Transverse colon (tissue), 4 donors: ENCODE measurements around the gene PNRC1. TPM values are rescaled to one million over a fixed set of nuclear protein-coding genes. Genes with fewer than 3 reads are reported as not detected.
"Not testable (repeated sequence)": the region's sequence is repeated elsewhere in the genome, so short reads cannot be mapped to it uniquely, and the experiment has no call there.

Experiments used
- DNase-seq: peaks from one replicate; pipeline ENCODE4 v3.0.0-alpha.2; 2019
- H3K27ac ChIP-seq, 4 donors: fragments of 200-600 bp; sonication (generic); 2 replicates each; pipeline ENCODE4 v1.5.1; 2016 to 2018; ENCODE audit warnings: inconsistent platforms in 4 of 4
- H3K27me3 ChIP-seq: fragments of 200-600 bp; sonication (generic); 2 replicates; pipeline ENCODE4 v1.5.1; 2017; ENCODE audit warnings: inconsistent platforms
- H3K36me3 ChIP-seq, 4 donors: fragments of 200-600 bp; sonication (generic); 2 replicates each; pipeline ENCODE4 v1.5.1; 2017 to 2019; ENCODE audit warnings: inconsistent platforms in 4 of 4
- H3K4me1 ChIP-seq, 4 donors: fragments of 200-600 bp; sonication (generic); 2 replicates each; pipeline ENCODE4 v1.5.1; 2017 to 2020; ENCODE audit warnings: inconsistent platforms in 4 of 4
- H3K4me3 ChIP-seq, 4 donors: fragments of 200-600 bp; sonication (generic); 1 replicate in 1 of 4; 2 replicates in 3 of 4; pipeline versions ENCODE4 v1.5.1 to v1.6.1; 2017 to 2019; ENCODE audit warnings: inconsistent platforms in 4 of 4
- H3K9me3 ChIP-seq, 2 donors: fragments of 200-600 bp; sonication (generic); 2 replicates each; pipeline ENCODE4 v1.5.1; 2017 to 2019; ENCODE audit warnings: inconsistent platforms in 2 of 2
- CTCF ChIP-seq, 5 experiments: fragments of 200-600 bp in 3 of 5; fragments of 450-650 bp in 2 of 5; sonication (generic) in 3 of 5; IDR thresholded peaks; 1 replicate in 2 of 5; 2 replicates in 3 of 5; pipeline ENCODE4 v1.5.1; 2016 to 2017; ENCODE audit warnings: antibody characterized with exemption in 5 of 5, inconsistent platforms in 3 of 5, mild to moderate bottlenecking in 2 of 5, moderate library complexity in 1 of 5
- EP300 ChIP-seq: sonication (generic); formaldehyde crosslinking; IDR thresholded peaks from one replicate; pipeline ENCODE4 v1.6.1; 2017; ENCODE audit warnings: antibody characterized with exemption, low read depth
- POLR2A ChIP-seq: fragments of 450-650 bp; IDR thresholded peaks from one replicate; pipeline ENCODE4 v1.6.1; 2016; ENCODE audit warnings: antibody characterized with exemption, mild to moderate bottlenecking, moderate library complexity
- POLR2AphosphoS5 ChIP-seq, 3 donors: sonication (generic); formaldehyde crosslinking; IDR thresholded peaks; one replicate each; pipeline ENCODE4 v1.6.1; 2016; ENCODE audit warnings: antibody characterized with exemption in 3 of 3
- WGBS, 2 donors: methylation state at CpG; one replicate each; pipeline ENCODE4 v1.1.5; 2018; ENCODE audit warnings: low coverage in 1 of 2; 5-methylcytosine and 5-hydroxymethylcytosine counted together
- in situ Hi-C, 4 donors: fragments of 200-750 bp; cut with MboI; loops; one replicate each; pipeline versions ENCODE4 v1.15.0 to v1.15.1; 2017; ENCODE audit warnings: low sequenced_read_pairs in 3 of 4, low pct_ligation_motif_present in 1 of 4, low pct_unique_long_range_greater_than_20kb in 1 of 4
- intact Hi-C: fragments of 100-400 bp; cut with DNase I; formaldehyde crosslinking; loops from one replicate; pipeline ENCODE4 v1.15.1; 2023; ENCODE audit warnings: low total_unique reads
- total RNA-seq, 4 donors: library from RNA; depleted of rRNA; stranded (reverse); fragments of >200 nt; gene quantifications; one replicate each; pipeline ENCODE4 v1.1.0, GENCODE V29; 2016

PNRC1 gene
- total RNA-seq, 4 donors from 2014 or later: 99.1 to 281 (median 157) TPM

- peaks cover 12 to 41% (median 19%) of the 10 kb centered on the region in 4 donors for H3K4me1 ChIP-seq
- peak overlapping the region in 1 of 4 donors; percentile 24 for H3K4me3 ChIP-seq
- peak; percentile 95 to 96 (median 96) for TF ChIP-seq POLR2AphosphoS5 (IDR thresholded peaks at IDR 0.05)
- peak; percentile 99 for TF ChIP-seq EP300
- TF ChIP-seq POLR2A: peak; percentile 45
- peak in 1 of 5 experiments; percentile 30 for TF ChIP-seq CTCF (IDR thresholded peaks at IDR 0.05)
- in situ Hi-C loops: no loop called here
- H3K9me3 ChIP-seq: peaks cover 0 to 8% of the 10 kb centered on the region in 2 donors
- DNase-seq: peak; percentile 91
- 34 to 36% methylated on average over 5 to 14 of the region's 14 CpGs for WGBS, 2 donors
- intact Hi-C loops: loop anchor here (5.0 kb wide), 2 partner anchors 47 to 112 kb away; partner anchors contain the start of genes PM20D2 and PNRC1
- no peaks in the 10 kb centered on the region for H3K36me3 ChIP-seq
- no peaks in the 10 kb centered on the region for H3K27me3 ChIP-seq
- peak overlapping the region; percentile 85 to 90 (median 88) for H3K27ac ChIP-seq
Measured at GRCh38 chr6:89035252-89036101, 45.1 kb upstream of the PNRC1 start.

GRCh38 chr6:89037141-89037900 is 43.2 kb upstream of the PNRC1 start:
- H3K36me3 ChIP-seq: no peaks in the 10 kb centered on the region

GRCh38 chr6:89037901-89038293 is 42.7 kb upstream of the PNRC1 start:
- H3K9me3 ChIP-seq, H3K27me3 ChIP-seq, H3K4me3 ChIP-seq, in situ Hi-C loops, H3K36me3 ChIP-seq, DNase-seq, H3K27ac ChIP-seq: not testable (repeated sequence)
- intact Hi-C loops: loop anchor here (5.0 kb wide), 2 partner anchors 44 to 109 kb away; partner anchors contain the start of genes PM20D2 and PNRC1
- H3K4me1 ChIP-seq: peaks cover 12 to 34% (median 19%) of the 10 kb centered on the region in 4 donors

More at GRCh38 chr6:89037141-89037900, 43.2 kb upstream of the PNRC1 start:
- H3K4me1 ChIP-seq: peaks cover 12 to 39% (median 19%) of the 10 kb centered on the region in 4 donors
- WGBS, 2 donors: 78 to 100% methylated on average over 1 to 5 of the region's 5 CpGs
- H3K4me3 ChIP-seq: no peak overlapping the region
- H3K9me3 ChIP-seq: peaks cover 0 to 8% of the 10 kb centered on the region in 2 donors
- peak overlapping the region; percentile 85 to 90 (median 88) for H3K27ac ChIP-seq
- intact Hi-C loops (loop anchor here (5.0 kb wide), 2 partner anchors 45 to 110 kb away; partner anchors contain the start of genes PM20D2 and PNRC1), in situ Hi-C loops (no loop called here)
- DNase-seq: no peak
- H3K27me3 ChIP-seq: no peaks in the 10 kb centered on the region
- no peak for TF ChIP-seq POLR2A
- TF ChIP-seq POLR2AphosphoS5 (IDR thresholded peaks at IDR 0.05): no peak
- TF ChIP-seq CTCF (IDR thresholded peaks at IDR 0.05): no peak
- no peak for TF ChIP-seq EP300

- H3K27ac ChIP-seq: no peak overlapping the region
- TF ChIP-seq EP300: no peak
- no peak for TF ChIP-seq POLR2A
- TF ChIP-seq POLR2AphosphoS5 (IDR thresholded peaks at IDR 0.05): no peak
- no peak for TF ChIP-seq CTCF (IDR thresholded peaks at IDR 0.05)
- in situ Hi-C loops (no loop called here), intact Hi-C loops (no loop called here)
- WGBS, 2 donors: 76 to 83% methylated on average over 3 of the region's 3 CpGs
- H3K36me3 ChIP-seq: no peaks in the 10 kb centered on the region
- H3K4me3 ChIP-seq: no peak overlapping the region
- peaks cover 0 to 5% of the 10 kb centered on the region in 2 donors for H3K9me3 ChIP-seq
- no peak for DNase-seq
- no peaks in the 10 kb centered on the region for H3K27me3 ChIP-seq
- H3K4me1 ChIP-seq: peaks cover 0 to 10% (median 8%) of the 10 kb centered on the region in 4 donors
Measured at GRCh38 chr6:89042664-89043063, 37.9 kb upstream of the PNRC1 start.
